Kidney glomerular epithelial cell (primary cell): Measurements from ENCODE around the gene THSD7B.

Experiments
- DNase-seq: peaks from one replicate; lab custom pipeline; 2025; lab: John Stamatoyannopoulos, UW

Gene THSD7B

DNA sequence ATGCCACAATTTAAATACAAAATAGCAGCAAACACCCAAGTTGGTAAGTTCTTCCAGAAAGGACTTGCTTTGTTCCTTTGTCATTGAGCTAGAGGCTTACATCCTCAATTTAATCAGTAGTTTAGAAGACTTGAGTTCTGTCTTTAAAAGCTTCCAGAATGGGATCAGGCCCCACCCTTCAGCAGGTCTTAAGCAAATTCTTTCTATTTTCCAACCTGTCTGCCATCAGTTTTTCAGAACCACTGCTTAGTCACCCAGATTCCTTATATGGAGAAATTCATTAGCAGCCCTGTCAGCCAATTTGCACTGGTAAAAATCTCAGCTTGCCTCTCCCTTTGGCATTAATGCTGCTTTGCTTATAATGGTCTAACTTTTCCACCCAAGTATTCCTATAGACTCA is 935.3 kb downstream of the THSD7B start:
- no peak for DNase-seq

DNA sequence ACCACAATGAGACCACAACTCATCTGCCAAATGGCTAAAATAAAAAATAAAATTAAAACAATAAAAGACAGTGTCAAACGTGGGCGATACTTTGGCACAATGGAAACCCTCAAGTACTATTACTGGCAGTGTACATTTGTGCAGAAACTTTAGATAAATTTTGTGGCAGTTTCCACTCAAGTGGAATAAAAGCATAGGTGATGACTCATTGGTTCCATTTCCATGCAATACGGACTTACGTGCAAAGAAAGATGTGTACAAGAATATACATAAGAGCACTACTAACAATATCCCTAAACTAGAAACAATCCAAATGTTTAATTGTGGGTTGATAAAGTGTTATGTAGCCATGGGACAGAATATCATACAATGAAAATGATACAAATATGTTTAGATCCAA is 940.0 kb downstream of the THSD7B start:
- DNase-seq = no peak

- no peak for DNase-seq
Observed at GRCh38 chr2:137706786-137707613, 941.7 kb downstream of the THSD7B start.

DNA sequence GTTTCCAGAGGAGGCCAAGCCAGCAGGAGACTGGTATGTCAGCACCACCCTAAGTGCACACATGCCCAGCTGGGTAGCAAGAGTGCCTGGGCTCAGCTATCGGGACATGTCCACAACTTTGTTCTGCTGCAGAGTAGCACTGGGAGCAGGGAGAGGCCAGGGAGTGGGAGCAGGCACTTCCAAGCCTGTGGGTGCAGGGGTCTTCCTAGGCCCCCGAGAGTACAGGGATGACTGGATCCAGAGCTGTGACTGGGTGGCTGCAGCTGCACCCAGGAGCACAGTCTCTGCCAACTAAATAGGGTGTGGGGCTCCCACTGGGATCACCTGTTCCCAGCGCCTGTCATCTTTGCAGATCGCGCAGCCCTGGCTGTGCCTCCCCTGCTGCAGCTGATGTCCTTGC is 943.0 kb downstream of the THSD7B start:
- DNase-seq = no peak

- no peak for DNase-seq
Observed at GRCh38 chr2:137715731-137716191, 950.4 kb downstream of the THSD7B start.

GRCh38 chr2:137718786-137719185 is 953.4 kb downstream of the THSD7B start:
- no peak for DNase-seq

DNA sequence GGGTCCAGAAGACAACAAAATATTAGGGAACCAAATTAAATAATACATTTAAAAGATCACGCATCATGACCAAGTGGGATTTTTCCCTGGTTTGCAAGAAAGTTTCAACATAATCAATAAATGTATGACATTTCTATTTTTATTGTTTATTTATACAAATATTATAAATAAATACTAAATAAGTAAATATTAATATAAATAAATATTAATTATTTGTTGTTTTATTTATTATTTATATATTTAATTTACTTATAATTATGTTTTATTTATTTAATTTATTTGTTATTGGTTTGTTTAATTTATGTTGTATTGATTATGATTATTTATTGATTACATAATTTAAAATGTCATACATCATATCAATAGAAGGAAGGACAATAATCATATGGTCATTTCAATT is 956.4 kb downstream of the THSD7B start:
- no peak for DNase-seq

GRCh38 chr2:137724912-137725311 is 959.6 kb downstream of the THSD7B start:
- DNase-seq = no peak
